Thyroid gland (tissue), 4 donors: Measurements from ENCODE around the gene ASCL1. TPM values are rescaled to one million over a fixed set of nuclear protein-coding genes. Genes with fewer than 3 reads are reported as not detected.

Source experiments
- DNase-seq, 2 donors: peaks; one replicate each; pipeline ENCODE4 v3.0.0-alpha.2; 2019
- H3K27ac ChIP-seq, 3 donors: fragments of 200-600 bp; sonication (generic); 1 replicate in 2 of 3; 2 replicates in 1 of 3; pipeline ENCODE4 v1.5.1; 2016 to 2019; ENCODE audit warnings: mild to moderate bottlenecking in 1 of 3, moderate library complexity in 1 of 3
- H3K27me3 ChIP-seq: fragments of 200-600 bp; sonication (generic); one replicate; pipeline ENCODE4 v1.5.1; 2019
- H3K36me3 ChIP-seq, 2 donors: fragments of 200-600 bp; sonication (generic); one replicate each; pipeline ENCODE4 v1.5.1; 2016 to 2019
- H3K4me1 ChIP-seq, 2 donors: fragments of 200-600 bp; sonication (generic); one replicate each; pipeline ENCODE4 v1.5.1; 2017 to 2019
- H3K4me3 ChIP-seq, 3 donors: fragments of 200-600 bp; sonication (generic); replicated peaks in 1 of 3; 1 replicate in 2 of 3; 2 replicates in 1 of 3; pipeline ENCODE4 v1.5.1; 2016; ENCODE audit warnings: mild to moderate bottlenecking in 1 of 3
- H3K9me3 ChIP-seq: fragments of 200-600 bp; sonication (generic); one replicate; pipeline ENCODE4 v1.5.1; 2017
- CTCF ChIP-seq, 6 experiments: fragments of 200-600 bp in 3 of 6; fragments of 450-650 bp in 3 of 6; sonication (generic) in 3 of 6; IDR thresholded peaks; one replicate each; pipeline ENCODE4 v1.5.1; 2016 to 2019; ENCODE audit warnings: antibody characterized with exemption in 6 of 6, mild to moderate bottlenecking in 2 of 6, inconsistent platforms in 1 of 6, moderate library complexity in 1 of 6
- POLR2A ChIP-seq, 2 donors: fragments of 450-650 bp; IDR thresholded peaks; one replicate each; pipeline ENCODE4 v1.6.1; 2017; ENCODE audit warnings: antibody characterized with exemption in 2 of 2, mild to moderate bottlenecking in 2 of 2, moderate library complexity in 1 of 2
- WGBS, 2 donors: methylation state at CpG; one replicate each; pipeline ENCODE4 v1.1.5; 2017; 5-methylcytosine and 5-hydroxymethylcytosine counted together
- intact Hi-C: fragments of 100-400 bp; cut with DNase I; formaldehyde crosslinking; loops from one replicate; pipeline ENCODE4 v1.15.1; 2023
- total RNA-seq, 4 donors: library from RNA; depleted of rRNA; stranded (reverse); fragments of >200 nt; gene quantifications; one replicate each; pipeline ENCODE4 v1.2.3, GENCODE V29; 2016

The ASCL1 gene
- total RNA-seq, 4 donors from 2014 or later = 0.13 to 1.7 (median 0.49) TPM; not detected in 1

DNA sequence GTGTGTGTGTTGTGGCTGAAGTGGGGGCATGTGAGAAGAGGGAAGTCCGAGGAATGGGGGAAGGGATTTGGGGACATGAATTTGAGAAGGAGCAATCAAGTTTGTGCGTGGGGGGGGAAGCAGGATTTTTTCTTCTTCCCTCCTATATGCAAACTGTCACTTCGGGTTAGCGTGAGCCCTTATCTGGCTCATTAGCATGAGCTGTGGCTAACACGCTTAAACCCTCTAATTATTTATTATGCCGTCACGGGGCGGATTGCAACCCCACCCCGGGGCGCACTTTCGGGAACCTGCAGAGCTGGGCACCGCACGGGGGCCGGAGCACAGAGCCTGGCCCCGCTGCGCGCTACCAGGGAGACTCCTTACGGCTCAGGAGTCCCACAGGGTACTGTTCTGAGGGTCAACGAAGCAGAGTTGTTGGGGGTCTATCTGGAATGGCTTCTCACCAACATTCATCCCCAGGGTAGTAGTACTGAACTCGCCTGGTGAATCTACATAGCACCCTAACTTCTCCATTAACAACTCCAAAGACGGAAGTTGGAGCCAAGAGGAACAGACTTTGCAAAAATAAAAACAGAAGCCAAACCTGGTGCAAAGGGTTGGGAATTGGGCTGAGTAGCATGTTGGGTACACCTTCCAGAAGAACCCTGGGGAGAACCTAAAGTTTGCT is 6.4 kb upstream of the ASCL1 start:
- no peak for DNase-seq
- no peak overlapping the region for H3K4me3 ChIP-seq
- no peak overlapping the region for H3K27ac ChIP-seq
- H3K36me3 ChIP-seq = no peaks in the 10 kb centered on the region
- intact Hi-C loops = loop anchor here (10.0 kb wide), 1 partner anchor 594 kb away; no protein-coding TSS in a partner anchor
- peaks cover 1 to 2% of the 10 kb centered on the region in 2 donors for H3K4me1 ChIP-seq
- peaks cover 11% of the 10 kb centered on the region for H3K27me3 ChIP-seq
- TF ChIP-seq POLR2A (IDR thresholded peaks at IDR 0.05) = no peak
- TF ChIP-seq CTCF (IDR thresholded peaks at IDR 0.05) = no peak
- WGBS, 2 donors = 3 to 6% methylated on average over 21 of the region's 21 CpGs
- no peaks in the 10 kb centered on the region for H3K9me3 ChIP-seq

GRCh38 chr12:102951841-102952240 is 5.6 kb upstream of the ASCL1 start:
- Histone ChIP-seq H3K27ac (no peak overlapping the region), H3K36me3 (no peaks in the 10 kb centered on the region), H3K9me3 (no peaks in the 10 kb centered on the region), H3K27me3 (peaks cover 15% of the 10 kb centered on the region), H3K4me1 (peaks cover 4 to 9% of the 10 kb centered on the region in 2 donors), H3K4me3 (no peak overlapping the region)
- 31 to 33% methylated on average over 9 of the region's 9 CpGs for WGBS, 2 donors
- TF ChIP-seq POLR2A (IDR thresholded peaks at IDR 0.05) = no peak
- TF ChIP-seq CTCF (IDR thresholded peaks at IDR 0.05) = no peak
- DNase-seq = no peak
- intact Hi-C loops = loop anchor here (10.0 kb wide), 1 partner anchor 593 kb away; no protein-coding TSS in a partner anchor

DNA sequence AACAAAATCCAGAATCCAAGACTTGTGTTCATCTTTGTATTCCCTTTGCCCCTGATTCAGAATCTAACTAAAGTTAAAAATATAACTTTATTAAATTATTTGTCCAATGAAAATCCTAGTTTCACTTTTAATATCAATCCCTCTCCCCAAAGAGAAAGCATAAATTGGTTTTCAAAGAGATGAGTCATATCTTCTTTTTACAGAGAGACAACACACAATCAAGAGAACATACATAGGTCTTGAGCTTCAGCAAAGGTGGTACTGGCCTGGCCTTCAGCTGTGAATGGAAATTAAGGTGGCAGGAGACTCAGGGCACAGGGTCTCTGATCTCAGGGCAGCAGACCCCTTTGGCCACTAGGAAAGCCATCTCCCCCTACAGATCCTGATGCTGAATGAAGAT is 4.3 kb upstream of the ASCL1 start:
- peaks cover 15% of the 10 kb centered on the region for H3K27me3 ChIP-seq
- no peak overlapping the region for H3K4me3 ChIP-seq
- no peaks in the 10 kb centered on the region for H3K36me3 ChIP-seq
- intact Hi-C loops = loop anchor here (10.0 kb wide), 1 partner anchor 592 kb away; no protein-coding TSS in a partner anchor
- TF ChIP-seq POLR2A (IDR thresholded peaks at IDR 0.05) (no peak), CTCF (IDR thresholded peaks at IDR 0.05) (no peak)
- H3K4me1 ChIP-seq = peaks cover 8 to 21% of the 10 kb centered on the region in 2 donors
- H3K9me3 ChIP-seq = no peaks in the 10 kb centered on the region
- no peak for DNase-seq
- no peak overlapping the region for H3K27ac ChIP-seq

DNA sequence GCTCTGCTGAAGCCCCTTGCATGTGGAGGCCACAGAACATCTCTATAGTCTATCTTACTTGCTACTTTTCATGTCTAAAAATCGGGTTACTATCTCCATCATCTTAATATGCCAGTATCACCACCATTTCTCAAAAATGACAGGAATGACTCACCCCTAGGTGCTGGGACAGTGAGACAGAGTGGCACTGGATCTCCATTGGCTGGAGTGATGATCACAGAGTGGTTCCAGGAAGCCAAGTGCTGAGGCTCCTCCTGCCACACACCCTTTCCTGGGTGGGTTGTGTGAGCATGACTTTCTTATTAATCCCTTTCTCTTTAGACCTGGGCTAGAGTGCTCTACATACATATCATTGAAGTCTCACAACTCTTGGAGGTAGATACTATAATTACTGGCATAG is 3.3 kb upstream of the ASCL1 start:
- no peak for DNase-seq
- H3K9me3 ChIP-seq = no peaks in the 10 kb centered on the region

More for the DNA sequence above, 3.3 kb upstream of the ASCL1 start:
- Histone ChIP-seq H3K27ac (no peak overlapping the region), H3K4me3 (no peak overlapping the region), H3K36me3 (no peaks in the 10 kb centered on the region), H3K27me3 (peaks cover 15% of the 10 kb centered on the region), H3K4me1 (peaks cover 13 to 26% of the 10 kb centered on the region in 2 donors)
- WGBS, 2 donors = 39 to 50% methylated on average over 1 of the region's 1 CpG
- no peak for TF ChIP-seq POLR2A (IDR thresholded peaks at IDR 0.05)
- TF ChIP-seq CTCF (IDR thresholded peaks at IDR 0.05) = no peak
- intact Hi-C loops = loop anchor here (10.0 kb wide), 1 partner anchor 591 kb away; no protein-coding TSS in a partner anchor
